Activated T-helper 9 cell treated with anti-CD3 and anti-CD28 coated beads, Interleukin-2, amount 50 U/mL, for 16 hours (primary cell): ENCODE measurements around the gene ARFGAP3.

Experiments
- DNase-seq: peaks from one replicate; pipeline ENCODE4 v3.0.0-alpha.2; 2020; ENCODE audit warnings: low read depth

Gene ARFGAP3

DNA sequence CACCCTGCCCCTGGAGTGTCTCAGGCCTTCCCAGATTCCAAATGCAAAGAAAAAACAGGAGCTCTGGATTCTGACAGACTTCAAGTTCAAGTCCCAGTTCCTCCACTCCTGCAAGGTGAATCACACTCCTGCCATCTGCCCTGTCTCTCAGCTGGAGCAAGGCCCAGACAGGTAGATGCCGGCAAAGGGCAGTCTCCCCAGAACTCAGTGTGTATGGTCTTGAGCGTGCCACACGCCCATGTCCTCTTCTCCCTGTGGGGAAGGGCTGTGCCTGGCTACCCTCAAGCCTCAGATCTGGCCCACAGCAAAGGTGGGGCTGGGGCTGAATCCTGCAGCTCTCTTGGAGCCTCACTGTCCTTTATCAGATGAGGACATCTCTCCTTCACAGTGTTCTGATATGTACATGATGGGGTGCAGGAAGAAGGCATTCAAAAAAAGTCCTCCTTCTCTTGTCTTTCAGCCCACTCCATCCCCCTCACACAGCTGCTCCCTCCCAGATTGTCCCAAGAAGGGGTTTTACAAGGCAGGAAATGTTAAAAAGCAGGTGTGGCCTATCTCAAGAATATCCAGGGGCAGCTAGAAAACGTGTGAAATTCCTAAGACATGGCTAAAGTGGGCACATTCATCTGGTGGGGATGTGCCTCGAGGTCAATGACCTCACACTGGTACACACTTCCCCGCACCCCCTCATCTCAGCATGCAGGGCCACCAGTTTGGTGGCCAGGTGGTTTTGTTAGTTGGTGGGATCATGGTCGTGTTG lies 27.7 kb upstream of the ARFGAP3 start:
- no peak for DNase-seq

DNA sequence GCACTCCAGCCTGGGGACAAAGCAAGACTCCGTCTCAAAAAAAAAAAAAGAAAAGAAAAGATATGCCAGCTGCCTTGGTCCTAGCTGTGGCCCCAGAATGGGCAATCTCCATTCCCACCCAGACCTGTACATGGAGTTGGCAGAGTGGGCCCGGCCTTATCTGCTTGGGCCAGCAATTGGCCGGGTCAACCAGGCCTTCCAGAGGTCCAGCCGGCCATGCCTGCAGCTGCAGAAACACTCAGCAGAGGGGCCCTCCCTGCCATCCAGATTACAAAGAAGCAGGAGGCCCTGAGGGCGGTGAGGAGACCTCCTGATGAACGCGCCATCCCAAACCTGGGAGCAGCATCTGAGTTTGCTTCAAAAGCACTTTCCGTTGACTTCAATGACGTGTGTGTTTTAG lies 26.9 kb upstream of the ARFGAP3 start:
- DNase-seq: no peak

DNA sequence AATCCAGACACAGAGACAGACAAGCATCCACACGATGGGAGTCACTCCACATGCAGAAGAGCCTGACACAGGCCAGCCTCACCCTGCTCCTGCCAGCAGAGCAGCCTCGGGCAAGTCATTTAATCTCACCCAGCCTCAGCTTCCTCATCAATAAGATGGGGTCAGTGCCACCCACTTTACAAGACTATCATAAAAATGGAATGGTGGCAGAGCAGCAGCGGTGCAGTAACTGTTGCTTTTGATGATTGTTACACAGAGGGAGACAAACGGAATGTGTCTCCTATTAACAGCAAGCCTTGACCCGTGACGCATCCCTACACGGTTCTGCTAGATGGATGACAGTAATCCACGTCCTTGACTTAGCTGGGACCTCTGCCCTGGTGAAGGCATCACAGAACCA lies 26.0 kb upstream of the ARFGAP3 start:
- DNase-seq: no peak

DNA sequence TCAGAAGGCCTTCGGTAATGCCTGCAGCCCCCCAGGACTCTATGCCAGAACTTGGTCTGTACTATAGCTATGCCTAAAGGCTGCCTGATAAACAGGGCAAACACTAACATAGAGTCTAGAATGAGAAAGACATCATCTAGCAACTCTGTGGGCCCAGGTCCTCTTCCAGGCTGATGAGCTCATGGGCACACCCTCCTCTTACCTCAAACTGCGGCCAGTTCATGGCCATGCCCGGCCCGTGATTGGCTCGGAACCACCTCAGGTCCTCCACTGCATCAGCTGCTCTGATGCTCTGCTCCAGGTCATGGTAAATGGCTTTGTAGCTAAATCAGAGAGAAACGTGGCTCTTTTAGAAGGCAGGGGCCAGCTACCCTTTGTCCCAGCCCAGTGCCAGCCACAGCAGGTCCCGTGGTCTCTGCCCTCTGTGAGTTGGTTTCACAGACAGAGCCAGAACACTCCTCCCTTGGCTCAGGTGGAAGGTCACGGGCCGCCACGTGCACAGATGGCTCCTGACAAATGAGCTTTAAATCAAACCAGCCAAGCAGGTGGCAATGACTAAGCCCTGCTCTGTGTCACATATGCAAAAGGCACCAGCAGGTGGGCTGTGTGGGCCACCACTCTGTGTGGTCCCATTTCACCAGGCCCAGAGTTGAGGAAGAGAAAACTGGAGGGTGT lies 25.0 kb upstream of the ARFGAP3 start:
- DNase-seq: no peak

DNA sequence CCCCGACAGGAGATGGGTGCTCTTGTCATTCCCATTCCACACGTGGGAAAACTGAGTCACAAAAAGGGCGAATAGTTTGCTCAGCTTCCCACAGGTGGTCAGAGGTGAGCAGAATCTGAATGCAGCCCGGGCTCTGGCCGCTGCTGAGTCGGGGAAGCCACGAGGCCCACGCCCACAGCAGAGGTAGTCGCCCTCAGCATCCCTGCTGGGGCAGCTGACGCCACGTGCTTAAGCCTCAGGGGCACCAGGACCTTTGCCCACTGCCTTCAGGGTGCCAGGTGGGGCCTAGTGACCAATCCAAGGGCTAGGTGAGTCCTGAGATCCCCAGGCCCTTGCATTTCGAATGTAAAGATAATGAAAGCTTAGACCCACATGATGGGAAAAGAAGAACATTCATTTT lies 24.2 kb upstream of the ARFGAP3 start:
- DNase-seq: no peak

DNA sequence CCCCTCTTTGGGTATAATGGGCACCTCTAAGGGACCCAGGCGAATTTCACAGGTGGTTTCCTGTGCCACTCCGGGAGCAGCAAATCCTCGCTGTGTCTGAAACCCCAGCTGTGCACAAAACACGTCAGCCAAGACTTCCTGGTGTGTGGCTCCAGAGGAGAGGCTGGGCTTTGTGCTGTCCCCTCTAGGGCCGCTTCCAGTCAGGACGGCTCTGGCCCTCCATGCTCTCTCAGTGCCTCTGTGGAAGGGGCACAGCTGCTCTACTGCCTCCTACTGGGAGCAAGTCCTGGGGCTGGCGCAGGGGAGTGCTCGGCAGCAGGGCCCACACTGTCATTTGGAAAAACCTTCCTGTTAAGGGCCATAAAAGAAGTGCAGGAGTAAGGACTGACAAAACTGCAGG lies 23.7 kb upstream of the ARFGAP3 start:
- no peak for DNase-seq

DNA sequence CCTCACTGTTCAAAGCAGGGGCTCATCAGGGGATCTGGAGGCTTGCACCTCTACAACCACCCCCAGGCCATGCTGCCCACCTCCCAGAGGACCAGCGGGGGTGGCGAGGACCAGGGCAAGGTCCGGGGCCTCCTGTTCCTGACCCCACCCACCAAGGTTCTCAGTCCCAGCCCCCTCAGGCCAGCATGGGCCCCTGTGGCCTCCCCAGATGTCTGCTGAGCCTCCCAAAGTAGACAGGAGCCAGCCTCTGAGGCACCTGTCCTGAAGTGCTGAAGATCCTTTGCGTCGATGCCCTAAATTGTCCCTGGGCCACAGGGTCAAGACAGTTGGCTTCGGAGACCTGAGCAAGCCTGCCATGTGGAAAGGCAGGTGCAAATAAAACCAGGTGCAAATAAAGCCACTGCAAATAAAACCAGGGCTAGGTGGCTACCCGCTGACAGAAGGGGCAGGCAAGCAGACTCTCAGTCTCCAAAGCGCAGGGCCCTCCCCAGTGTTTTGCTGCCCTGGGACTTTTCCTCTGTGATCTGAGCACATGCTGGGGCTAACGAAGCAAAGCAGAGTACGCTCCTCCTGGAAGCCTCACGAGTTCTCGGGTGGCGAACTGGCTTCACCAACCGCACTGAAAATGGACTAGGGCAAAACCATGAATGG lies 22.4 kb upstream of the ARFGAP3 start:
- DNase-seq: no peak

DNA sequence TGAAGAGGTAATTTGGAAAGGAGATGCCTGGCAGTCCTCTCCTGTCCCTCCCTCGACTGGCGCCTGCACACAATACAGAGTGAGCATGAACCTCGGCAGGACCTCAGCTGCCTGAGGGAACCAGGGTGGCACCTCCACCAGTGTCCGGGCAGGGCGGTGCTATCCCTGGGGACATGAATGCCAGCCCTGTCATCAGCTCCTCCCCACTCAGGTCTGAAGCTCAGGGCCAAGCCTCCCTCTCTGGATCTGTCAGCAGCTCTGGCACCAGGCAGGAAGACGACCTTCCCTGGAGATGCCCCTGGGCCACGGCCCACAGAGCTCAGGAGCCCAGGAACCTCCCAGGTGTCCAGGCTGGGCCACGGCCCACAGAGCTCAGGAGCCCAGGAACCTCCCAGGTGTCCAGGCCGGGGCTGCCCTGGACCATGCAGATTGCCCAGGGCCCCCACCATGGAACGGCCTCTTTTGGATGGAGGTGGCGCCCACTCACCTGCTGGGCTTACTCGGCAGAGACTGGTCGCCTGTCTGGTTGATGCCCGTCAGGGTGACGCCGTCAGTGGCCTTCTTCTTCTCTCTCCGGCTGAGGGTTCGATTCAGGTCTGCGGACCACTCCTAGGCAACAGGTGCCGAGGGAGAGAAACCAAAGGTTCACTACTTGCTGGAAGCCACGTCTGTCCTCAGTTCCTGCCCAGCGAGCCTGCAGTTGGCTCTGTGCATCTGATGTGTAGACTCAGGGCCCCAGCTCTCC lies 21.7 kb upstream of the ARFGAP3 start:
- no peak for DNase-seq

DNA sequence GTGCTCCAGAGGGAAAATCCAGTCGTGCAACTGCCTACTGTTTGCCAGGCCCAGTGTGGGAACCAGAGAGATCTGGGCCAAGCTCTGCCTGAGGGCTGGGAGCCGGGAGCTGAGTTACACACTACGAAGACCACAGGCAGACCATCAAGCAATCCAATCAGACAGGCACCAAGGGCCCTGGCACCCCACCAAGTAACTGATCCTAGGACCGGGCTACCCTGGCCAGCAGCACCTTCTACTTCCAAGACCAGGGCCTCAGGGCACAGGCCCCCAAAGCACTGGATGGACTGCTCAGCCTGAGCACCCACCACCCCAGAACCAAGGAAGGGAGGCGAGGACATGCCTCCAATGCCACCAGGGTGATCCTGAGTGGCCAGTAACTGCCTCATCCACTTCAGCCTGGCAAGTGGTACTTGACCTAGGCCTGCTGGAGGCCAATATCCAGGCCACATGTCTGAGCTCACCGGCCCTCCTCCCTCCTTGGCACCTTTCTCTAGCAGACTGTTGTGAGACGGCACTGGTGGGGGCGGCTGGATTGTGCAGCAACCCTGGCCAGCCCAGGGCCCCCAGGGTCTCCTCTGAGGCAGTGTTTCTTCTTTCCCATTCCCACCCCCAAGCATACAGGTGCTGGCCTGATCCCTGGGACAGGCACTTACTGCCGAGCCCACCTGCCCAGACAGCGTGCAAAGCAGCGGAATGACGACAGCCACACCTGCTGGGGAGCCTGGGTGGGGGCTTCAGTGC lies 20.7 kb upstream of the ARFGAP3 start:
- DNase-seq: no peak

DNA sequence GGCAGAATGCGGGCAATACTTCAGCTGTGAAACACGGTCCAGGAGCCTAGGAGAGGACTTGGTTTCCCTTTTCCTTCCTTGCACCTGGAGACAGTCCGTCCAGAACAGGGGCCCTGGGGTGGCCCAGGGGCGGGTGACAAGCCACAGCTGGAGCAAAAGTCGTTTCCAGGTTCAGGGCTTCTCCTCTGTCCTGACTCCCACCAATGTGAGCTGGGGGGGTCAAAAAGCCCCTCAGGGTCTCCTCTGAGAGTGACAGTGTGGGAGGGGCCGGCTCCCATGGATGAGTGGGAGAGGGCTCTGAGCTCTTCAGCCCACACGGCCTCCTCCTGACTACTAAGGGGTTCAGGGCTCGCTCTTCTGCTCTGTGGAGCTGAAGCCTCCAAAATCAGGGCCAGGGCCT lies 20.1 kb upstream of the ARFGAP3 start:
- DNase-seq: no peak

DNA sequence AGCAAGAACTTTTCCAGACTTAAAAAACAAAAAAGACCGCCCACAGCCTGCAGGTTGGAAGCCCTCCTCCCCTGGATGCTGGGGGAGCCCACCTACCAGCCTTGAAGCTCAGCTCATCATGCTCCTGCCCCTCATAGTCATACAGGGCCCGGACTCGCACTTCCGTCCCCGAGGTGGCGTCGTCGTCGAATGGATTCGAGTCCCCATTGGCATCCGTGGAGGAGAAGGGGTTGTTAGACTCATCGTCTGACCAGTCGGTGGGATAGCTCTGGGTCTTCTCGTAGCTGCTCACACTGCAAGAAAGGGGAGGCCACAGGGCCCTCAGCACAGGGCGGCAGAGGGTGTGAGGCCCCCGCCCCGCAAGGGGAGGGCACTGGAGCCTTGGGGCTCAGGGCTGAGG lies 19.0 kb upstream of the ARFGAP3 start:
- DNase-seq: no peak

DNA sequence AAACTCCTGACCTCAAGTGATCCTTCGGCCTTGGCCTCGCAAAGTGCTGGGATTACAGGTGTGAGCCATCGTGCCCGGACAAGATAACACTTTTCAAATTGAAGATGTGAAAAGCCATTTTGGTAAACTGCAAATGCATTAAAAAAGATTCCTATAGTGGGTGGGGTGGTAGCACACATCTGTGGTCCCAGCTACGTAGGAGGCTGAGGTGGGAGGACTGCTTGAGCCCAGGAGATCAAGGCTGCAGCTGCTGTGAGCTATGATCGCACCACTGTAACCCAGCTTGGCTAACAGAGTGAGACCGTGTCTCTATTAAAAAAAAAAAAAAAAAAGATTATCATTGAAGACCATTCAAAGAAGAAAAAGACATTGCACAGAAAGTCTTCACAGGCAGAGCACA lies 16.9 kb upstream of the ARFGAP3 start:
- no peak for DNase-seq

DNA sequence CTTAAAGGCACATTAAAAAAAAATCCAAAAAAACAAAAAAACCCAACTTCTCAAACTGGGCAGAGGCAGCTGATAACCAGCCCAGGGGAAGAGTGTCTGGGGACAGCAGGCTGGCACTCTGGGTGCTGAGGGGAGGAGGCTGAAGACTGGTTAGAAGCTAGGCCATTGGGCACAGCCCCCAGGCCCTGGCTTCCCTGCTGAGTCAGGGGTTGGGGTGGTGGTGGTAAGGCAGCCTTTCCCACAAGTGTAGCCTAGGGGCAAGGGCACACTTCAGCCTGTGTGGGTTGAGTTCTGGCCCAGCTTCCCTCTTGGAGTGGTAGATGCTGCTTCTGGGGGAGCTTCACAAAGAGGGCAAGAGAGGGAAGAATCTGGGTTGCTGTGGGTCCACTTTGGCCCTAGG lies 16.3 kb upstream of the ARFGAP3 start:
- no peak for DNase-seq

DNA sequence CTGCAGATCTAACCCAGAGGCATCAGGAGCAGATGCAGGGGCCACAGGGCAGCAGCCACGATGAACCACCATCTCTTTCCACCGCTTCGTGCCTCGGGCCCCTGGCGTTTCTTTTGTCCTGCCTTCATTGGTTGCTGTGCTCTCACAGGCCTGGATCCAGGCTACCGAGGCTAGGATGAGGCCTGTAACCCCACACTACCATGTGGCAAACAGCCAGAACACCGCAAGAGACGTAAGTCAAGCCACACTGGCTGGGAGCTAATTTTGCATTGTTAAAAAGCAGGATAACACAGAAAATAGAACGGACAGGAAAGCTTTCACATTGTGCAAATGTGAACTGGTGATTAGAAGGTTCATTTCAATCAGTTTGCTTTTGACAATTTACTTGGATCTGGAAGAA lies 15.7 kb upstream of the ARFGAP3 start:
- DNase-seq: no peak

DNA sequence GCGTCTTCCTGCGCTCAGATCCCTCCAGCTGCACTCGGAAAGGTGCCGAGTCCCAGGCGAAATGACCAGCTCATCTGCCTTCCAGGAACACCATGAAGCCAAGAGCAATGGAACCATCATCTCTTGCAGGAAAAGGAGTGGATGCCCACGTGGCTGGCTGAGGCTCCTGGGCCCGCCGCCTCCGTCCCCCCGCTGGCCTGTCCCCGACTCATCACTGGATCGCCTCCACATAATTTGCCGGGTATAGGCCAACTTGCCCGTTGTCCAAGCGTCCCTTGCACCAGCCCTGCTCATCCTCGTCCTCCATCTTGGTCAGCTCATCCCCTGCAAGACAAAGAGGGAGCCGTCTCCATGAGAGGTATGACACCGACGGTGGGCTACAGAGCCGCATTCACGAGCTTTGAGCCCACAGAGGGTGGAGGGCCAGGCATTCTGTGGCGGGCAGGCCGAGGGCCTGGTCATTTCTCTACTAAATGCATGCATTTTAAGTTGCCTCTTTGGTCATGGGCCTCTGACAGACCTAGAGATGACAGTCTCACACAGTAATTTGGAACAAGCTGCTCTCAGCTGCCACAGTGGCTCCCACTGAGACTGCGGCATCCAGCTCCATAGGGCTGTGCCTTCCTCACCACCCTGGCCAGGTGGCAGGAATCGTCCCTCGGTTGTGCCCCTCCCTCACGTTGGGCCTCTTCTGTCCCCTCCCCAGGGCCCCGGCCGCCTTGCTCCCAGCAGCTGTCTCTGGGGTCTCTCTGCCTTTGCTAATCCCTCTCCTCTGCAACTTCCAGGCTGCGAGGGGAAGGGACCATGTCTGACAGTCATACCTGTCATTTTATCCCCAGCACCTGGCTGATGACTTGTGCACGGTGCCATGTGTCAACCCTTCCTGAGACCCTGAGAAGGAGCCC lies 14.3 kb upstream of the ARFGAP3 start:
- no peak for DNase-seq

DNA sequence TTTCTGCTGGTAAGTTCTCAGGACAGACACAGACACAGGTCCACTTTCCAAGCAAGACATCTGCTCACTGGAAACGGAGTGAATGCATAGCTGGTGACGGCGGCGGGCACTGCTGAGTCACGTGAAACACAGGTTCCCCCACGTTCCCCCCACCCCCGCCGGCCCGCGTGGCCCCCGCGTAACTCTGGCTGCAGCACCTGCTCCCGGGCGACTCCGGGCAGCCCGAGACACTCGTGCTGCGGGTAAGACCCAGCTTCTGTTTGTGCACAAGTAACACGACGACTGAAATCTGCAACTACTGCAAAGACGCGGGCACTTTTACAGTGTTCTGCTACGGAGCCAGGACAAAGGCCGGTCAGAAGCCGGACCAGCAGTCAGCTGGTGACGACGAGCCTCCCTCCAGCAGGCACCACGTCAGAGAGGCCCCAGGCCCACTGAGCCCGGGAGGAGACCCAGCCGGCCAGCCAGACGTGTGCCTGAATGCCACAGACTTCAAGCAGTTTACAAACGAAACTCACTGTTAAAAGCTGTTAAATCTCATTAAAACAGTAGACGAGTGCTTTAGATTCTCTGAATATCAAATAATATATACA lies 12.9 kb upstream of the ARFGAP3 start:
- DNase-seq: no peak

DNA sequence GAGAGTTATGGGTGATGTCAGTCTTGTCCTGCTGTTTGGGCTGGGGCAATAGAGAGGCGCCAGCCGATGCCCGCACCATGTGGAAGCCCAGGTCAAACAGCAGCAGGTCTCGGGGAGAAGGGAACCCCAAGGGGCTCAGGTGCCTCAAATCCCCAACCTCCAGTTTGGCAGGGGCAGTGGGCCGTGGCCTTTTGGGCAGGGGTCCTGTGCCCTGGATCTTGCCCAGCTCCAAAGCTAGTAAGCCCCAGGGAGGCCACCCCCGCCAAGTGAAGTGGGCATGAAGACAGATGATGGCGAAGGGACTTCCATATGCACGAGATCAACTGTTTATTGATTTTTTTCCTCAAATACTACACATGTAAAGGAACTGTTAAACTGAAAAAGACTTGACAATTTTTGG lies 12.4 kb upstream of the ARFGAP3 start:
- DNase-seq: no peak

DNA sequence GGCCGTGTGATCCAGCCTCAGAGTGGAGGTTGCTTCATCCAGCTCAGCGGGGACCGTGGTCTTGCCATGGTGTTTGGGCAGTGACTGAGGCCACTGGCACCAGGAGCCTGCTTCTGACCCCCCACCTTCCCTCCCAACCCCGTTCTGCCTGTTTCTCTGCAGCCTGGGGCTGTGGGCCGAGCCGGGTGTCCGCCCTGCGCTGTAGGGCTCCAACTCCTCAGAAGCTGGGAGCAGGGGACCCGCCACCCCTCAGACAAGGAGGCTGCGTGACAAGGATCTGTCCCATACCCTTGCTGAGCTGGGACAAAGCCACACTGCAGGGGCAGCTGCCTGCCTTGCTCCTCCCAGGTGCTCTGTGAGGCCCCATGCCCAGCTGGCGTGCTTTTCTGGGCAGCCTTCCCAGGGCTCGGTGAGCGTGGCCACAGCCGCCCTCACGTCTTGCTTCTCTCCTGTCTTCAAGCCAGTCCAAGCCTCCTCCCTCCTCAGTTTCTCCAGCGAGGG lies 11.7 kb upstream of the ARFGAP3 start:
- no peak for DNase-seq

DNA sequence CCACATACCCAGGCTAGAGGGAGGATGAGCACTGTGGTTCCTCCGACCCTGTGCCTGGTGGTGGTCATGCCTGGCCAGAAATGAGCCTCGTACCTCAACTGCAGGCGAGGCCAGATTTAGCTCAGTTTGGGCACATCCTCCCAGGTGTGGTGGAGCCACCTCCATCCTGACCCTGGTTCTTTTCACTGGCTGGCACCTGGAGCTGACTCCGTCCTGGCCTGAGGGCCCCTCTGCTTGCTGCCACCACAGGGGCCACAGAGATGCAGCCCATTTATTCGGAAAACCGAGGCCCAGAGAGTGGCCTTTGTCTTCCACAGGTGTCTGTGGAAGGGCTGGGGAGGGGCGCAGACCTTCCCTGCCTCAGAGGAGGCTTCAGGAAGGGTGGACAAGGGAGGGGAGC lies 9.0 kb upstream of the ARFGAP3 start:
- no peak for DNase-seq

DNA sequence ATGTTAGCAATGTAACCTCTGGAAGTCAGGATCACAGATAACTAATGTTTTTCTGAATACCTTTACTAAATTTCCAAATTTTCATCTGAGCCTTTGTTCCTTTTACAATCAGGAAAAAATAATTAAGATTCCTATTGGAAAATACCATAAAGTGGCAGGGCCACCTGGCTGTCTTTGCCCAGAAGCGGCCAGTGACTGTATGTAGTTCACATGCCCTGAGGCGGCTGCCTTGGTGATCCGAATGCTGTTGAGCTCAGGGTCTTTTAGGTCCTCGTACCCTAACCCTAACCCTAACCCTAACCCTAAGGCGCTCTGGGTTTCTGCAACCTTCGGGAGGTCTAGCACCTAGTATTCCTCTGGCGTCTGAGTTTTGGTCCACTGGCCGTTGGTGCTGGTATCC lies 8.5 kb upstream of the ARFGAP3 start:
- no peak for DNase-seq
